Esophagus muscularis mucosa (tissue), 4 donors: Measurements from ENCODE around the gene CIDEB. TPM values are rescaled to one million over a fixed set of nuclear protein-coding genes. Genes with fewer than 3 reads are reported as not detected.

Experiments used
- DNase-seq: peaks from one replicate; pipeline ENCODE4 v3.0.0-alpha.2; 2017; ENCODE audit errors: extremely low spot score
- H3K27ac ChIP-seq, 4 donors: fragments of 200-600 bp; sonication (generic); replicated peaks in 1 of 4; 1 replicate in 3 of 4; 2 replicates in 1 of 4; pipeline ENCODE4 v1.5.1; 2016 to 2019; ENCODE audit warnings: mild to moderate bottlenecking in 1 of 4
- H3K27me3 ChIP-seq, 4 donors: fragments of 200-600 bp; sonication (generic); one replicate each; pipeline versions ENCODE4 v1.5.1 to v1.6.0; 2016 to 2019
- H3K36me3 ChIP-seq, 4 donors: fragments of 200-600 bp; sonication (generic); one replicate each; pipeline ENCODE4 v1.5.1; 2016 to 2019
- H3K4me1 ChIP-seq, 4 donors: fragments of 200-600 bp; sonication (generic); one replicate each; pipeline ENCODE4 v1.5.1; 2016 to 2019
- H3K4me3 ChIP-seq, 4 donors: fragments of 200-600 bp; sonication (generic); 1 replicate in 2 of 4; 2 replicates in 2 of 4; pipeline ENCODE4 v1.5.1; 2016 to 2019; ENCODE audit warnings: mild to moderate bottlenecking in 4 of 4, moderate library complexity in 1 of 4
- H3K9me3 ChIP-seq, 4 donors: fragments of 200-600 bp; sonication (generic); 1 replicate in 3 of 4; 2 replicates in 1 of 4; pipeline ENCODE4 v1.5.1; 2016 to 2019
- EP300 ChIP-seq: sonication (generic); formaldehyde crosslinking; IDR thresholded peaks from one replicate; pipeline ENCODE4 v1.6.1; 2017; ENCODE audit warnings: antibody characterized with exemption
- POLR2A ChIP-seq: fragments of 450-650 bp; IDR thresholded peaks from one replicate; pipeline ENCODE4 v1.6.1; 2017; ENCODE audit warnings: antibody characterized with exemption, moderate library complexity, mild to moderate bottlenecking, low read depth
- POLR2AphosphoS5 ChIP-seq, 2 donors: sonication (generic); formaldehyde crosslinking; IDR thresholded peaks; one replicate each; pipeline ENCODE4 v1.6.1; 2017; ENCODE audit warnings: antibody characterized with exemption in 2 of 2
- WGBS: methylation state at CpG from one replicate; pipeline ENCODE4 v1.1.5; 2018; 5-methylcytosine and 5-hydroxymethylcytosine counted together
- intact Hi-C: fragments of 100-400 bp; cut with DNase I; formaldehyde crosslinking; loops from one replicate; pipeline ENCODE4 v1.15.1; 2023
- total RNA-seq, 4 donors: library from RNA; depleted of rRNA; stranded (reverse); fragments of >200 nt; gene quantifications; one replicate each; pipeline versions ENCODE4 v1.1.0 to v1.2.1, GENCODE V29; 2016
- TF ChIP-seq, protein P1 (sequence below), 3 experiments: fragments of 200-600 bp in 2 of 3; fragments of 450-650 bp in 1 of 3; sonication (generic) in 2 of 3; IDR thresholded peaks; one replicate each; pipeline ENCODE4 v1.5.1; 2017 to 2019; ENCODE audit warnings: antibody characterized with exemption in 3 of 3, mild to moderate bottlenecking in 2 of 3, moderate library complexity in 1 of 3

The CIDEB gene
- total RNA-seq, 4 donors from 2014 or later, result 6.6 to 12.5 (median 8.1) TPM

DNA sequence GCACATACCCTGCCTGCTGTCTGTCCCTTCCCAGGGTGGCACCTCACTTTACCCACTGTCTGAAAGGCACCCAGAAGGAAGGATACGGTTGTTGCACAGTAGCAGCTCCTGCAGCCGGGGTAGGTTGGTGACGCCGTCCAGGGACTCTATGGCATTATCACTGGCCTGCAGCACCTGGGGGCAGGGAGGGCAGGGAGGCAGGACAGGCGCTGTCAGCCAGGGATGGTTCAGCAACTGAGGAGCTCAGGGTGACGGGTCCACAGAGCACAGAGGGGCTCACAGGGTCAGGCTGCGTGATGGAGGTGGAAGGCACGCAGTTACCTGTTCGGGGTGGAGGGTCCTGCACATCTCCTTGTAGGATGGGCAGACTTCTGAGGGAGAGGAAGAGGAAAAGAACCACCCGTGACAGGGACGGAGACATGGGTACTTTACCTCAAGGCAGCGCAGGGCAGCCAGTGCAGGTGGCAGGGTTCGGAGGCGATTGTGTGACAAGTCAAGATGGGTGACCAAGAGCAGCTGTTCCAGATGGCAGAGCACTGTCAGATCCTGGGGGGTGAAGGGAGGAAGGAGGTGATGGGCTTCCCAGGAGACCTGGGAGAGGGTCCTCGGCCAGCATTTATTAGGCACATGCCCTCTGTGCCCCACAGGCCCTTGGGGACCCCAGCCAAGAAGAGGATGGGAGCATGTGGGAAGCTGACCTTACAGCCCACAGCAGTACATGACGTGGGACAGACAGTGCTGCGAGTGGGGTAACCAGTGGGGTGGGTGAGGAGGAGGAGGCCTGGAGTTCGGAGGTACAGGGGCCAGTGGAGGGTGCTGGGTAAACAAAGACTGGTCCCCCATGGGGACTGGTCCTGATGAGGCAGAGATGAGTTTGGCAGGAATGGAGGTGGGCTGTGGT lies 41.2 kb downstream of the CIDEB start:
- Histone ChIP-seq H3K27ac (no peak overlapping the region), H3K4me1 (peaks cover 0 to 7% (median 7%) of the 10 kb centered on the region in 4 donors), H3K4me3 (no peak overlapping the region), H3K36me3 (peaks cover 20 to 61% (median 47%) of the 10 kb centered on the region in 4 donors), H3K9me3 (no peaks in the 10 kb centered on the region), H3K27me3 (no peaks in the 10 kb centered on the region)
- TF ChIP-seq POLR2AphosphoS5 (IDR thresholded peaks at IDR 0.05) (no peak), POLR2A (no peak), EP300 (no peak)
- TF ChIP-seq, protein P1, sequence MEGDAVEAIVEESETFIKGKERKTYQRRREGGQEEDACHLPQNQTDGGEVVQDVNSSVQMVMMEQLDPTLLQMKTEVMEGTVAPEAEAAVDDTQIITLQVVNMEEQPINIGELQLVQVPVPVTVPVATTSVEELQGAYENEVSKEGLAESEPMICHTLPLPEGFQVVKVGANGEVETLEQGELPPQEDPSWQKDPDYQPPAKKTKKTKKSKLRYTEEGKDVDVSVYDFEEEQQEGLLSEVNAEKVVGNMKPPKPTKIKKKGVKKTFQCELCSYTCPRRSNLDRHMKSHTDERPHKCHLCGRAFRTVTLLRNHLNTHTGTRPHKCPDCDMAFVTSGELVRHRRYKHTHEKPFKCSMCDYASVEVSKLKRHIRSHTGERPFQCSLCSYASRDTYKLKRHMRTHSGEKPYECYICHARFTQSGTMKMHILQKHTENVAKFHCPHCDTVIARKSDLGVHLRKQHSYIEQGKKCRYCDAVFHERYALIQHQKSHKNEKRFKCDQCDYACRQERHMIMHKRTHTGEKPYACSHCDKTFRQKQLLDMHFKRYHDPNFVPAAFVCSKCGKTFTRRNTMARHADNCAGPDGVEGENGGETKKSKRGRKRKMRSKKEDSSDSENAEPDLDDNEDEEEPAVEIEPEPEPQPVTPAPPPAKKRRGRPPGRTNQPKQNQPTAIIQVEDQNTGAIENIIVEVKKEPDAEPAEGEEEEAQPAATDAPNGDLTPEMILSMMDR (IDR thresholded peaks at IDR 0.05), result no peak
- 81% methylated on average over 18 of the region's 18 CpGs for WGBS
- DNase-seq, result no peak
- intact Hi-C loops, result no loop called here

- intact Hi-C loops, result no loop called here
- peaks cover 0 to 2% (median under 1%) of the 10 kb centered on the region in 4 donors for H3K4me1 ChIP-seq
- no peak for DNase-seq
- no peaks in the 10 kb centered on the region for H3K9me3 ChIP-seq
- H3K27me3 ChIP-seq, result no peaks in the 10 kb centered on the region
- H3K4me3 ChIP-seq, result no peak overlapping the region
- peaks cover 20 to 55% (median 41%) of the 10 kb centered on the region in 4 donors for H3K36me3 ChIP-seq
- no peak for TF ChIP-seq POLR2AphosphoS5 (IDR thresholded peaks at IDR 0.05)
- TF ChIP-seq EP300, result no peak
- TF ChIP-seq, protein P1 (IDR thresholded peaks at IDR 0.05), result no peak
- no peak for TF ChIP-seq POLR2A
- 79% methylated on average over 5 of the region's 6 CpGs for WGBS
- H3K27ac ChIP-seq, result no peak overlapping the region
These were observed 43.5 kb downstream of the CIDEB start for GRCh38 chr14:24264298-24264697.

DNA sequence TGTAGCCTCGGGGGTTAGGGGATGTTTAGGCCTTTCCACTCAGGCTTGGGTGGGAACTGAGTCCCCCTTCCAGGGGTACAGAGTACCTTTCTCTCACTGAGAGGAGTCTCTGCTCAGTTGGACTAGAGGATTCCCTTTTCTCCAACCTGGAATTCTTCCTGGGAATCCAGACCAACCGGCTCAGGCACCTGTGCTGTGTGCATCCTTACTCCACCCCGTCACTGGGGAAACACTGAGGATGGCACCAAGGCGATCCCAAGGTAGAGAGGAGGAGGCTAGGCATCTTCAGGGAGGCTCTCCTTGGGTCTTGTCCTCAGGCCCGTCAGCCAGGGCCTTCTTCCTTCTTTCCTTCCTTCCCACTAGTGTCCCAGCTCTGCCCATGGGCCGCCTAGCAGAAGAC lies 43.9 kb downstream of the CIDEB start:
- no peak for TF ChIP-seq POLR2A
- no peak for TF ChIP-seq POLR2AphosphoS5 (IDR thresholded peaks at IDR 0.05)
- TF ChIP-seq, protein P1 (IDR thresholded peaks at IDR 0.05), result no peak
- TF ChIP-seq EP300, result no peak
- no peaks in the 10 kb centered on the region for H3K9me3 ChIP-seq
- H3K27ac ChIP-seq, result no peak overlapping the region
- H3K4me1 ChIP-seq, result peaks cover 0 to 7% (median 2%) of the 10 kb centered on the region in 4 donors
- peaks cover 20 to 51% (median 37%) of the 10 kb centered on the region in 4 donors for H3K36me3 ChIP-seq
- no peaks in the 10 kb centered on the region for H3K27me3 ChIP-seq
- intact Hi-C loops, result no loop called here
- 77% methylated on average over 6 of the region's 6 CpGs for WGBS
- no peak for DNase-seq
- H3K4me3 ChIP-seq, result no peak overlapping the region

GRCh38 chr14:24262821-24263733 lies 44.7 kb downstream of the CIDEB start, which contains the start of gene TGM1:
Gene TGM1 (minus strand): TSS chr14:24263177. CDS start chr14:24262352, 825 bp downstream.
- Histone ChIP-seq H3K4me3 (no peak within 1 kb of the TSS), H3K4me1 (peaks cover 0 to 9% (median 2%) of the 10 kb centered on the region in 4 donors), H3K27ac (no peak within 1 kb of the TSS), H3K36me3 (peaks cover 19 to 43% (median 29%) of the 10 kb centered on the region in 4 donors), H3K27me3 (no peaks in the 10 kb centered on the region), H3K9me3 (no peaks in the 10 kb centered on the region)
- WGBS, result 82% methylated on average over 10 of the region's 14 CpGs
- DNase-seq, result no peak
- intact Hi-C loops, result no loop called here
- no peak for TF ChIP-seq EP300
- TF ChIP-seq POLR2AphosphoS5 (IDR thresholded peaks at IDR 0.05), result no peak
- TF ChIP-seq, protein P1 (IDR thresholded peaks at IDR 0.05), result no peak
- no peak for TF ChIP-seq POLR2A
